HG03378 (cell line): ENCODE measurements around the gene GNLY.

ENCODE experiments used
- ATAC-seq: cut with Tn5 transposase; IDR thresholded peaks from one replicate; pipeline ENCODE4 v1.9.1; 2021; ENCODE audit warnings: mild to moderate bottlenecking, moderate library complexity; ENCODE audit not compliant: unreplicated experiment

Gene GNLY

DNA sequence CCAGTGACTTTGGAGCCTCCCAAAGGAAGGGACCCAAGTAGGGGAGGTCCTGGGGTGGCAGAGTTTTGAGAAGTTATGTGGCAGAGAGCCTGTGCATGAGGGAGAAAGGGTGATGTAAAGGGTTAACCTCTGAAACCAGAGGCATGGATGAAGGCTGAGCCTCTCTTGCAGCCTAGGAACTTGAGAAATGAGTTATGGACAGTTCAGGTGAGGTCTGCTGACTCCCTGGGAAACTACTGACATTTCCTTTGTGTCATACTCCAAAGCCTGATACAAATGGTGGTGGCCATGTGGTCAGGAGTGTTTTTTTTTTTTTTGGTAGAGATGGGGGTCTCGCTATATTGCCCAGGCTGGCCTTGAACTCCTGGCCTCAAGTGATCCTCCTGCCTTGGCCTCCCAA, 12.4 kb upstream of the GNLY start:
- no peak for ATAC-seq

GRCh38 chr2:85682378-85682777, 11.8 kb upstream of the GNLY start:
- no peak for ATAC-seq

DNA sequence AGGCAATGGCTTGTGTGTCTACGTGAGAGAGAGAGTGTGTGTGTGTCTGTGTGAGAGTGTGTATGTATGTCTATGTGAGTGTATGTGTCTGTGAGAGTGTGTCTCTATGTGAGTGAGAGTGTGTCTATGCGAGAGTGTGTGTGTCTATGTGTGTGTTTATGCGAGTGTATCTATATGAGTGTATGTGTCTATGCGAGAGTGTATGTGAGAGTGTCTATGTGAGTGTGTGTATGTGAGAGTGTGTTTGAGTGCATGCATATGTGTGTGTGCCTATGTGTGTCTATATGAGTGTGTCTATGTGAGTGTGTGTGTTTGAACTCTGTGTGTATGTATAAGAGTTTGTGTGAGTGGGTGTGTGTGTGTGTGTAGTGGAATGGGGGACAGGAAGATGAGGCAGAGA, 9.8 kb upstream of the GNLY start:
- no peak for ATAC-seq

GRCh38 chr2:85684806-85685205, 9.4 kb upstream of the GNLY start:
- no peak for ATAC-seq

DNA sequence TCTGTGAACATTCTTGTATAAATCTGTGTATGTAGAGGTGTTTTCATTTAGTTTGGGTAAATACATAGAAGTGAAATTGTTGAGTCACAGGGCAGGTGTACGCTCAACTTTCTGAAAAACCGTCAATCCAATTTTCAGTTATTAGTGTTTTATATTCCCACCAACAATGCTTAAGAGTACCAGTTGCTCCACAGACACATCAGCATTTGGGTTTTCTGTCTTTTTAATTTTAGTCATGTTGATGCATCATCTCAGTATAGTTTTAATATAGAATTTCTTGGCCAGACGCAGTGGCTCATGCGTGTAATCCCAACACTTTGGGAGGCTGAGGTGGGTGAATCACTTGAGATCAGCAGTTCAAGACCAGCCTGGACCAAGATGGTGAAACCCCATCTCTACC, 3.2 kb upstream of the GNLY start:
- ATAC-seq, result no peak

- no peak for ATAC-seq
Observed at GRCh38 chr2:85692039-85692645, 2.0 kb upstream of the GNLY start.

DNA sequence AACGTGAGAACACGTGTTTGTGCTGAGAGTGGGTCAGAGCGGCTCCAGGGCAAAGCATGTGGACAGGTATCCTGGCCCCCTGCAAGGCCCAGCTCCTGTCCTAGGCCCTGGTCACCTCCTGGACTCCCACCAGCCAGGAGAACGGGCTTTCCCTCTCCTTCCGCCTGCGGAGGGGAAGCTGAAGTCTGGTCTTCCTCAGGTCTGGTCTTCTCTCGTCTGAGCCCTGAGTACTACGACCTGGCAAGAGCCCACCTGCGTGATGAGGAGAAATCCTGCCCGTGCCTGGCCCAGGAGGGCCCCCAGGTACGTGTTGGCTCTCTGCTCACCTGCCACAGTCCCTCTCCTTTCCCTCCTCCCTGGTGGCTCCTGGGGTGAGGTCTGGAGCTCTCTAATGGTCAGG, 963 bp downstream of the GNLY start:
- no peak for ATAC-seq

GRCh38 chr2:85695691-85696668, 1.8 kb downstream of the GNLY start:
- no peak for ATAC-seq

DNA sequence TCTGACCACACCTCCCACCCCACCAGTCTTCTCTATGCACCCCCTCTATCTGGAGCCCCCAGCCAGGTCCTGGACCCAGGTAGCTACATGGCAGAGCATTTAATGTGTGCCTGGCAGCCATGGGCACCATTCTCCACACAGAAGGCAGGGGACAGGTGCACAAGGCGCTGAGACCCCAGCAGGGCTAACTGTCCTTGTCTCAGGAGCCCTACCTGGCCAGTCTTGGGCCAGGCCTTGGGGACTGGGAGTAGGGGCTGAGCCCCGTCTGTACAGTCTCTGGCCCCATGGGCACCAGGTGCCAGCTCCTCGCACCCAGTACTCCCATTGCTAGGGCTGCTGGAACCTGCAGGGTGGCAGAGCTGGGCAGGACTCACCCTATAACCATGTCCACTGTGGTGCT, 2.9 kb downstream of the GNLY start:
- no peak for ATAC-seq

GRCh38 chr2:85697716-85698115, 3.6 kb downstream of the GNLY start:
- no peak for ATAC-seq

DNA sequence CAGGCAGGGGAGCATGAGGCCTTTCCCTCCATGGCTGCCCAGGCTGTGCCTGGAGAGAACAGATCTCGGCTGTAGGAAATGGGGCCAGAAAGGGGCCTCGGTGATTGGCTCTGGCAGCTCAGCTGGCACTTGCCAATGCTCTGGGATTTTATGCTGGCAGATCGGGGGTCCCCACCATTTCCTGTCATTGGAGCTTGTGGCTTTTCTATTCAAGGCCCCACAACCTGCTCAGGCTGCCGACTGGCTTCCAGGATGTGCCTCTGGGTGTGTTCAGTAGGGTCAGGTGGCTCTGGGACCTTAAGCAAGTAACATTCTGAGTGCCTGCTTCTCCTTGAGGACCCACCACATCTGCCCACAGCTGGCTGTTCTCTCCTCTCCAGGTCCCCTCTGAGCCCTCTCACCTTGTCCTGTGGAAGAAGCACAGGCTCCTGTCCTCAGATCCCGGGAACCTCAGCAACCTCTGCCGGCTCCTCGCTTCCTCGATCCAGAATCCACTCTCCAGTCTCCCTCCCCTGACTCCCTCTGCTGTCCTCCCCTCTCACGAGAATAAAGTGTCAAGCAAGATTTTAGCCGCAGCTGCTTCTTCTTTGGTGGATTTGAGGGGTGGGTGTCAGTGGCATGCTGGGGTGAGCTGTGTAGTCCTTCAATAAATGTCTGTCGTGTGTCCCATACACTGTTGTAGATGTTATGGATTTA, 4.2 kb downstream of the GNLY start:
- ATAC-seq, result no peak

GRCh38 chr2:85698880-85699254, 4.7 kb downstream of the GNLY start:
- ATAC-seq, result no peak

GRCh38 chr2:85699325-85699724, 5.2 kb downstream of the GNLY start:
- no peak for ATAC-seq

DNA sequence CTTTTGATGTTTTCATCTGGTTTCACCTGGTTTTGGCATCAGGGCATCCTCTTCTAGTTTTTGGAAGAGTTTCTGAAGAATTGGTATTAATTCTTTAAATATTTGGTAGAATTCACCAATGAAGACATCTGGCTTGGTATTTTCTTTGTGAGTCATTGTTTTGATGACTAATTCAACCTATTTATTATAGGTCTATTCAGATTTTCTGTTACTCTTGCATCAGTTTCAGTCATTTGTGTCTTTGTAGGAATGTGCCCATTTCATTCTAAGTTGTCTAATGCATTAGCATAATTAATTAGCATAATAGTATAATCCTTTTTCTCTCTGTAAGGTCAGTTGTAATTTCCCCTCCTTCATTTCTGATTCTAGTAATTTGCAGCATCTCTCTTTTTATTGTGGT, 8.0 kb downstream of the GNLY start:
- no peak for ATAC-seq

GRCh38 chr2:85702800-85703199, 8.6 kb downstream of the GNLY start:
- no peak for ATAC-seq

- no peak for ATAC-seq
Observed at GRCh38 chr2:85703329-85703728, 9.2 kb downstream of the GNLY start.

DNA sequence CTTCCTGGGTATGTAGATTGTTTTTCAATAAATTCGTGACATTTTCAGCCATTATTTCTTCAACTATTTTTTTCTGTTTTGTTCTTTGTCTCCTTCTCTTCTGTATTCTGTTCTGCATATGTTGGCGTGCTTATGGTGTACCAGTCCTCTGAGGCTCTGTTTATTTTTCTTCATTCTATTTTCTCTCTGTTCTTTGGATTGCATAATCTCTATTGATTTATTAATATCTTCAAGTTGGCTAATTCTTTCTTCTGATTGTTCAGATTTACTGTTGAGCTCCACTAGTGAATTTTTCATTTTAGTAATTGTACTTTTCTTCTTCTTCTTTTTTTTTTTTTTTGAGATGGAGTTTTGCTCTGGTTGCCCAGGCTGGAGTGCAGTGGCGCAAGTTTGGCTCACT, 9.9 kb downstream of the GNLY start:
- no peak for ATAC-seq

DNA sequence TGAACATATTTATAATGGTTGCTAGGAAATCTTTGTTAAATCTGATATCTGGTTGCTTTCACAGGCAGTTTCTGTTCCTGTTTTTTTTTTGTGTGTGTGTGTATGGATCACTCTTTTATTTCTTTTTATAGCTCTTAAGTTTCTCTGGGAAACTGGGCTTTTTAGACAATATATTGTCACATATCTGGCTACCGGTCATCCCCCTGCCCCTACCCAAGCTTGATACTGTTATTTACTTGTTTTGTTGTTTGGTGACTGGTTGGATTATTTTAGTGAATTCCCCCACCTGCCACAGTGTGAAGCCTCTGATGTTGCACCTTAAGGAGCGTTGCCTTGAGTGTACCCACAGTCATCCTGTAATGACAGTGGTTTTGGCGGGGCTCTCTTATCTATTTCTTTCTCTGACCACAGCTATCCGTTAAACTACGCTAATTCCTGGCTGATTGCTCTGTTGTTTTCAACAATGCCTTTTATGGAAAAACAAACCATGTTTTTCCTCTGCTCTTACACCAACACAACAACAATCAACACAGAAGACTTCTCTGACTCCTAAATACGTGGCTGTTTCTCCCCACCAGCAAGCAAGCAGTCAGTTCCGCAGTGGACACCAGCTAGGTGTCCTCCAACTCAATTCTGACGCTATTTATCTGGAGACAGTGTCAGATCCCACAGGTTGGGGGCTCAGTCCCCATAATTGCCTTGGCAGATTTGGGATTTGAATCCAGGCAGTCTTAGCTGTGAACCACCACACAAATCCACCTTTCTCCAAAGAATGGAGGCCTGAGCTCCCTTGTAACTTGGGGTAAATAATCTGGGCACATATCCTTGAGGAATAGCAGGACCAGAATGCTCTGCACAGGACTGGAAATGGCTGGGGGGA, 10.9 kb downstream of the GNLY start:
- ATAC-seq, result peak; percentile 48

DNA sequence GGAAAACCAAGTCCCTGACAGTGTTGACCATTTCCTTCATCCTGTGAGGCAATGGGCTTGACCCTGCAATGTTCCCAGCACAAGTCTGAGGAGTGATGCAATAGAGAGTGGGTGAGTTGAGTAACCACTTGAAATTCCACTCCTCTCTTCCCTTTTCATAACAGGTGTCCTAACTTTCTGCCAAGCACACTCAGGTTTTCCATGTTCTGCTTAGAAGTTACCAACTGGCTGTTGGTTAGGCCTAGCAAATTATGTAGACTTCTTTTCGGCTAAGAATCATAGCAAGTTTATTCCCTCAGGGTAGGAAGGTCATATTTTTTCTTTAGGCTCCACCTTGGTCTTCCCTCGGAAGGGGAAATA, 11.5 kb downstream of the GNLY start:
- ATAC-seq, result no peak

DNA sequence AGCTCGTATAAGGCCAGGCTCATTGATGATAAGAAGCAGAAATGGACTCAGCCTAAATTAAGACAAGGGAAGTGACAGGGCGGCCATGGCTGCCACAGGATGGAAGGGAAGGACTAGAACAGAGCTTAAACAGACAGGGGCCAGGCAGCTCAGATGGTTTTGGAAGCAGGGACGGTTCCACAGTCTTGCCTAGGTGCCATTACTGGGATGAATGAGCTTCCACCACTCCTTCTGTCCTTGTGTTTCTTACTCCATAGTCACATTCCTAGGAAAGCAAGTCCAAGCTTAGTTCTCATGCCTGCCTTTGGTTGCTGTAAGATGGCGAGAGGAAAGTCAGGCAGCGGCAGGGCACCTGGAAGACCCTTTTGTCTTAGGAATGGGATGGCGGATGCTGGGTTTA, 11.9 kb downstream of the GNLY start:
- no peak for ATAC-seq
